ENCODE results near the gene DRAP1.
"Not testable (repeated sequence)": the region's sequence is repeated elsewhere in the genome, so short reads cannot be mapped to it uniquely, and the experiment has no call there.

DRAP1 gene

GRCh38 chr11:65934014-65934413, 14.8 kb downstream of the DRAP1 start:
- DNase-seq: no peak

- no peak for DNase-seq
These were observed 18.5 kb downstream of the DRAP1 start for GRCh38 chr11:65937766-65938165.

DNA sequence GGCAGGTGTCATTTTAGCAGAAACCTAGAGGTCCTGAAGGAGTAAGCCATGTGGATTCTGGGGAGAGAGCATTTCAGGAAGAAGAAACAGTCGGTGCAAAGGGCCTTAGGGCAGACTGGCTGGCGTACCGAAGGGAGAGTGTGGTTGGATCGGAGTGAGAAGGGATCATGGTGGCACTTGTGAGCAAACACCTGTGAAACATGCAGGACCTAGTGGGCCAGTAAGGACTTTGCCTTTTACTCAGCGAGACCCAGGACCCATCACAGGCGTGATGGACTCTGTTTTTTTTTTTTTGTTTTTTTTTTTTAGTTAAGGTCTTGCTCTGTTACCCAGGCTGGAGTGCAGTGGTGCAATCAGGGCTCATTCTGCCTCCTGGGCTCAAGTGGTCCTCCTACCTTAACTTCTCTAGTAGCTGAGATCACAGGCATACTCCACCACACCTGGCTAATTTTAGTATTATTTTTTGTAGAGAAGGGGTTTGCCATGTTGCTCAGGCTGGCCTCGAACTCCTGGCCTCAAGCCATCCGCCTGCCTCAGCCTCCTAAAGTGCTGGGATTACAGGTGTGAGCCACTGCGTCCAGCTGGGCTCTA, 22.6 kb downstream of the DRAP1 start:
- no peak for DNase-seq

GRCh38 chr11:65942531-65942930, 23.3 kb downstream of the DRAP1 start:
- no peak for DNase-seq

DNA sequence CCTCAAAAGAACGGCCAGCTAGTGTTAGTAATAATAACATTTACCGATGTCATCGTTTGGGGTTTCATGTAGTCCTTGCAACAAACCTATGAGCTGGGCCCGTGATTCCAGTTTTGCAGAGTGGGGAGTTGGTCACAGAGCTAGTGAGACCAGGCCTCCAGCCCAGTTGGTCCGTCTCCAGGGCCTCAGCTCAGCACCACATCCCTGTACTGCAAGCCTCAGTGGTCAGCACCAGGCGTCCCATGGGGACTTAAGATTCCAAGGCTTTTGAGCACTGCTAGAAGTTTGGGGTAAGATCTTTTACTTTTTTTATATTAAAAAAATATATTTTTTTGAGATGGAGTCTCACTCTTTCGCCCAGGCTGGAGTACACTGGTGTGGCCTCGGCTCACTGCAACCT, 25.0 kb downstream of the DRAP1 start:
- DNase-seq: no peak

DNA sequence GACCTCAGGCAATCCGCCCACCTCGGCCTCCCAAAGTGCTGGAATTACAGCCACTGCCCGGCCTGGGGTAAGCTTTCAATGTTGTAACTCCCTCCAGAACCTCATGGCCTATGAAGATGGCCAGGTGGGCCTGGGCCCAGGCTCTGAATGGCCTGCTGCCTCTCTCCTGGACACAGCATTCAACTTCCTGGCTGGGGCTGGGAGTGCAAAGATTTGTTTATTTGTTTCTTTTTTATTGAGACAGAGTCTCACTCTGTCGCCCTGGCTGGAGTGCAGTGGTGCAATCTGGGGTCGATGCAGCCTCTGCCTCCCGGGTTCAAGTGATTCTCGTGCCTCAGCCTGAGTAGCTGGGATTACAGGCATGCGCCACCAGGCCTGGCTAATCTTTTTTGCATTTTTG, 25.5 kb downstream of the DRAP1 start:
- DNase-seq: no peak

DNA sequence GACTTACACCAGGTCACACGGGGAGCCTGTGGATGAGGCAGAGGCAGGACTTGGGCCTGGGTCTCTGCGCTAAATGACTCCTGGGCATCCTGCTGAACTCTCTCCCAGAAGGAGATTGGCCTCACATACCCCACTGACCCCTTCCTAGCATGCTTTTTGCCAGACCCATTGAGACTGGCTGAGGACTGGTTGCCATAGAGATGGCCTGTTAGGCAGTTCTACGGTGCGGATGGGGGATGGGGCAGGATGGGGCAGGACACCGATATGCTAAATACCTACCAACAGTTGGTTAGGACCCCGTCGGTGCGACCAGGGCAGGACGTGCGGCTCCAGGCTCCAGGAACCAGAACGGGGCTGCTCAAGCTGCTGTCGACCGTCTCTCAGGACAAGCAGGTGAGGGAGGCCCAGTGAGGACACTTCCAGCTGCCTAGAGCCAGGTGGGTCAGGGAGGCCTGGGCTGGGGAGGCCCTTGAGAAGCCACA, 26.2 kb downstream of the DRAP1 start, which contains the start of gene TSGA10IP:
Gene TSGA10IP, plus strand, starts transcription at position 51 of the 482 bp plus-strand sequence. Its CDS starts 196 bp downstream, at position 247.
- DNase-seq: no peak

GRCh38 chr11:65945941-65946558, 26.8 kb downstream of the DRAP1 start:
- DNase-seq: no peak

- DNase-seq: no peak
These were observed 27.4 kb downstream of the DRAP1 start for GRCh38 chr11:65946655-65947054.

DNA sequence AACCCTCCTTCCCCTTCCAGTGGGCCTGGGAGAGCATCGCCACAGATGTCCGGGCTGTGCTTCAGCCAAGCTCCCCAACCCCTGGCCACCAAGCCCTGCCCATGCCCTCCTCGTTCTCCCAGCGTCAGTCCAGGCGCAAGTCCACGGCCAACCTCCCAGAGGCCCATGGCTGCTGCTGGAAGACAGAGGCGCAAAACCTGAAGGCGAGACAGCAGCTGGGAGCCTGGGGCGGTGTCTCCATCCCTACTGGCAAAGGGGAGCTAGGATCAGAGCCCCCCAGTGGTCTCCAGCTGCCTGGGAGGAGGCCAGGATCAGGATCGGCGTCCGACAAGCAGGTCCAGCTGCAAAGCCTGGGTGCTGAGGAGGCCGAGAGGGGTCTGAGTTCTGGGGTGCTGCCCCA, 27.9 kb downstream of the DRAP1 start:
- DNase-seq: no peak

DNA sequence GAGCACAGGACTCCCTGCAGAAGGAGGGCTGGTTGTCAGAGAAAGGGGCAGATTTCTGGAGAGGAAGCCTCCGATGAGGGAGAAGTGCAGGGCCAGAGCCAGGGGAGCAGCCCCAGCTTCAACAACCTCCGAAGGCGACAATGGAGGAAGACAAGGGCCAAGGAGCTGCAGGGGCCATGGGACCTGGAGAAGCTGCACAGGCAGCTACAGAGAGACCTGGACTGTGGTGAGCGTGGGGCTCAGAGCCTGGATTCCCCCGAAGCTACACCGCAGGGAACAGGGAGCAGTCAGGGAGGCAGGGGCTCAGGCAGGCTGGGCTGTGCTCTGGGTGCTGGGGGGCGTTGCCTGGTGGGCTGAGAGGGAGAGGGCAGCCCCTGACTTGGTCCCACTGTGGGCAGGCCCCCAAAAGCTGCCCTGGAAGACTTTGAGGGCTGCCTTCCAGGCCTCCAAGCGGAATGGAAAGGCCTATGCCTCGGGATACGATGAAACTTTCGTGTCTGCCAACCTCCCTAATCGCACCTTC, 28.4 kb downstream of the DRAP1 start:
- DNase-seq: no peak

DNA sequence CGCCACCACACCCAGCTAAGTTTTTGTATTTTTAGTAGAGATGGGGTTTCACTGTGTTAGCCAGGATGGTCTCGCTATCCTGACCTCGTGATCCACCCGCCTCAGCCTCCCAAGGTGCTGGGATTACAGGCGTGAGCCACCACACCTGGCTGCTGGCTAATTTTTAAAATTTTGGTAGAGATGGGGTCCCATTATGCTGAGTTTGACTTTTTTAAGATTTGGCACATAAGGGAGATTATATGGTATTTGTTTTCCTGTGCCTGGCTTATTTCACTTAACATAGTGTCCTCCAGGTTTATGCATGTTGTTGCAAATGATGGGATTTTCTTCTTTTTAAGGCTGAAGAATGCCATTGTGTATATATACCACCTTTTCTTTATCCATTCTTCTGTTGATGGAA, 31.5 kb downstream of the DRAP1 start:
- DNase-seq: not testable (repeated sequence)

DNA sequence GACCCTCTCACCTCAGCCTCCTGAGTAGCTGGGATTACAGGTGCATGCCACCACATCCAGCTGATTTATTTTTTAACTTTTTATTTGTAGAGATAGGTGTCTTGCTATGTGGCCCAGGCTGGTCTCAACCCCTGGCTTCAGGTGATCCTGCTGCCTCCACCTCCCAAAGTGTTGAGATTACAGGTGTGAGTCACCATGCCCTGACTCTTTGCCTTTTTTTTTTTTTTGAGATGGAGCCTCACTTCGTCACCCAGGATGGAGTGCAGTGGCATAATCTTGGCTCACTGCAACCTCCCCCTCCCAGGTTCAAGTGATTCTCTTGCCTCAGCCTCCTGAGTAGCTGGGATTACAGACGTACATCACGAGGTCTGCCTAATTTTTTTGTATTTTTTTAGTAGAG, 32.4 kb downstream of the DRAP1 start:
- DNase-seq: not testable (repeated sequence)

DNA sequence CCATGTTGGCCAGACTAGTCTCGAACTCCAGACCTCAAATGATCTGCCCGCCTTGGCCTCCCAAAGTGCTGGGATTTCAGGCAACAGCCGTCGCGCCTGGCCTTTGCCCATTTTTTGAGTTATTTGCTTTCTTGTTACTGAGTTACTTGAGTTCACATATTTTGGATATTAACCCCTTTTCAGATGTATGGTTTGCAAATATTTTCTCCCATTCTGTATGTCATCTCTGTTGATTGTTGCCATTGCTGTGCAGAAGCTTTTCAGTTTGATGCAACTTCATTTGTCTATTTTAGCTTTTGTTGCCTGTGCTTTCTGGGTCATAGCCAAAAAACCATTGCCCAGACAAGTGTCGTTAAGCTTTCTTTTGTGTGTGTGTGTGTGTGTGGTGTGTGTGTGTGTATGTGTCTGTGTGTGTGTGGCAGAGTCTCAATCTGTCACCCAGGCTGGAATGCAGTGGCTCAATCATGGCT, 32.9 kb downstream of the DRAP1 start:
- no peak for DNase-seq

- no peak for DNase-seq
These were observed 34.2 kb downstream of the DRAP1 start for GRCh38 chr11:65953471-65953870.

DNA sequence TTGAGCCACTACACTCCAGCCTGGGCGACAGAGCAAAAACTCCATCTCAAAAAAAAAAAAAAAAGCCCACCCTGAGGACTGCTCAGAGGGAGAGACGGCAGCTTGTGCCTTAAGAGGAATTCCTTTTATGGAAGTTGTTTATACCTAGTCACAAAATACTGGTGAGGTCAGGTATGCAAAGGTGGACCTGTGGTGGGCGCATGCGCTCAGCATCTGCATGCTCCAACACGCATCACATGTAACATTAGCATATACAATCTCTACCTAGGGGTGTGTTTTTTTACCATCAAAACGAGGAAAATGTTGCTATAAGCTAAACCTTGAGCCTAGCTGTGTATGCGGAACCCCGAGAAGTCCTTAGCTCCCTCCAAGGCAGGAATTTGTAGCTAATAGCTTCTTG, 35.5 kb downstream of the DRAP1 start:
- no peak for DNase-seq

DNA sequence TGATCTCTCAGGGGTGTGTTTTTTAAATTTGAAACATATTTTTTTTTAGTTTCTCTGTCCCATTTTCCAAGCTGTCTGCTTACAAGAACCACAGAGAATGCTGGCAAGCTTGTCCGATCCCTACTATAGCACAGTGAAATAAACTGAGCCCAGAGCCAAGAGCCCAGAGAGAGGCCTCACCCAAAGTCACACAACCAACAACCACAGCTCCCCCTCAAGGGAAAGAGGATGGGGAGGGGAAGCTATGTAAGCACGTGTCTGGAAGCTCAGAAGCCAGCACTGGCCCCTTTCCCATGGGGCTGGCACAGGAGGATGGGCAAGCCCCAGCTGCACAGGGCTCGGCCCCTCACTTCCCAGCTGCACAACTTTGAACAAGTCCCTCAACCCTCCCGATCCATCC, 39.1 kb downstream of the DRAP1 start:
- DNase-seq: no peak

GRCh38 chr11:65958774-65959420, 39.7 kb downstream of the DRAP1 start:
- DNase-seq: no peak

DNA sequence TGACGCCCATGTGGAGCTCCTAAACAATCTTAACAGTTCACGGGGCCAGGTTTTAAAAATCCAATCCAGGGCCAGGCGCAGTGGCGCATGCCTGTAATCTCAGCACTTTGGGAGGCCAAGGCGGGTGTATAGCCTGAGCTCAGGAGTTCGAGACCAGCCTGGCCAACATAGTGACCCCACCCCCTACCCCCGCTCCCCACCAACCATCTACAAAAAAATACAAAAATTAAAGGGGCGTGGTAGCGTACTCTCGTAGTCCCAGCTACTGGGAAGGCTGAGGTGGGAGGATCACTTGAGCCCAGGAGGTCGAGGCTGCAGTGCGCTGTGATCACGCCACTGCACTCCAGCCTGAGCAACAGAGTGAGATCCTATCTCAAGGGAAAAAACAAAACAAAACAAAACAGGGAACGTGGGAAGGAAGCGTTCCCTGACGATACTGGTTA, 41.6 kb downstream of the DRAP1 start:
- DNase-seq: no peak

DNA sequence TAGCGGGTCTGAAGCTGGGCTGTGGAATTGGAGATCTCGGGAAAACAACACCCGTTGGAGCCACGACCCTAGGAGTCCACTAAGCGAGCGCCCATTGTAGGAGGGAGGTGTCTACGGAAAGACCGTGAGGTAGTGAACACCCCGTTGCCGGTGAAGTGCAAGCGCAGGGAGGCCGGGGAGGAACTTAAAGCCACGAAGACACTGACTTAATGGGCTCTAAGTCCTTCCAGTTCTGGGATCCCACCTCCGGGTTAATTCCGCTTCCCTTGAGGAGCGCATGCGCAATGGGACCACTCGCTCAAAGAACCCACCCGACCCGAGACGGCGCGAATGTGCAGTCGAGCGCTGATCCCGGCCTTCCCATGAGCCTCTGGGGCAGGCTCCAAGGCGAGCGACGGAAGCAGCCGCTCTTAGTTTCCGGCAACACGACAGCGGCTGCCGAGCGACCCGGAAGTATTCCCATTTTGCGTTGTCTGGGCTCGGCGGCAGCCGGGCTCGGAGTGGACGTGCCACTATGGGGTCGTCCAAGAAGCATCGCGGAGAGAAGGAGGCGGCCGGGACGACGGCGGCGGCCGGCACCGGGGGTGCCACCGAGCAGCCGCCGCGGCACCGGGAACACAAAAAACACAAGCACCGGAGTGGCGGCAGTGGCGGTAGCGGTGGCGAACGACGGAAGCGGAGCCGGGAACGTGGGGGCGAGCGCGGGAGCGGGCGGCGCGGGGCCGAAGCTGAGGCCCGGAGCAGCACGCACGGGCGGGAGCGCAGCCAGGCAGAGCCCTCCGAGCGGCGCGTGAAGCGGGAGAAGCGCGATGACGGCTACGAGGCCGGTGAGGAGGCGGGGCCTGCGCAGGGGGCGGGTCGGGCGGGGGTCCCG, 42.3 kb downstream of the DRAP1 start, which contains the start of gene SART1:
Gene SART1, plus strand, starts transcription at position 468 of the 874 bp plus-strand sequence. Its CDS starts 47 bp downstream, at position 515.
- DNase-seq: peak; percentile 98

GRCh38 chr11:65962141-65962564, 42.9 kb downstream of the DRAP1 start:
- no peak for DNase-seq

DNA sequence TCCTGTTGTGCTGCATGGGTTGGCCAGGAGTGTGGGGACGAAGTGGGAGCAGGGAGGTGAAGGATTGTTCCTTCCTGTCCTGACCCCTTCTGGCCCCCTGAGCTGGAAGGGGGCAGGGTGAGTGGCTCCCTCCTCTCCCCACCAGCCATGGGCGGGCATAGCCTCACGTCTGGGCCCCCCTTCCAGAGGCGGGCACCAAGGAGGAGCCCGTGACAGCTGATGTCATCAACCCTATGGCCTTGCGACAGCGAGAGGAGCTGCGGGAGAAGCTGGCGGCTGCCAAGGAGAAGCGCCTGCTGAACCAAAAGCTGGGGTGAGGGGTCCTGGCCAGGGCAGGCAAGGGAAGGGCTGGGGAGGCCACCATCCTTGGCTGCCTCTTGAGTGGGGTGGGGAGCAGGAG, 45.7 kb downstream of the DRAP1 start:
- no peak for DNase-seq
